Liver (tissue), 9 donors: ENCODE measurements around the gene FOXO3. TPM values are rescaled to one million over a fixed set of nuclear protein-coding genes. Genes with fewer than 3 reads are reported as not detected.

ENCODE experiments used
- DNase-seq: peaks from one replicate; pipeline ENCODE4 v3.0.0-alpha.2; 2017; ENCODE audit warnings: low spot score
- H3K27ac ChIP-seq, 2 donors: one replicate each; pipeline ENCODE4 v1.7.0; 2013; ENCODE audit warnings: inconsistent platforms in 2 of 2, low read length in 2 of 2, control low read depth in 1 of 2, low read depth in 1 of 2, mild to moderate bottlenecking in 1 of 2
- H3K27me3 ChIP-seq, 4 donors: one replicate each; pipeline versions ENCODE4 v1.6.1 to v1.7.0; 2013; ENCODE audit warnings: low read length in 3 of 4, inconsistent platforms in 1 of 4, mild to moderate bottlenecking in 1 of 4, moderate library complexity in 1 of 4; ENCODE audit not compliant: control insufficient read depth in 4 of 4, insufficient read depth in 4 of 4
- H3K36me3 ChIP-seq, 4 donors: one replicate each; pipeline versions ENCODE4 v1.6.1 to v1.7.0; 2013; ENCODE audit warnings: low read length in 3 of 4, mild to moderate bottlenecking in 3 of 4, low read depth in 1 of 4, moderate library complexity in 1 of 4; ENCODE audit not compliant: control insufficient read depth in 4 of 4, insufficient read depth in 3 of 4
- H3K4me1 ChIP-seq, 4 donors: one replicate each; pipeline versions ENCODE4 v1.6.1 to v1.7.0; 2013; ENCODE audit warnings: low read length in 3 of 4, mild to moderate bottlenecking in 3 of 4, moderate library complexity in 1 of 4; ENCODE audit not compliant: control insufficient read depth in 4 of 4, insufficient read depth in 4 of 4
- H3K4me3 ChIP-seq, 3 donors: one replicate each; pipeline versions ENCODE4 v1.6.1 to v1.7.0; 2013; ENCODE audit warnings: low read length in 3 of 3, control low read depth in 1 of 3, low read depth in 1 of 3, mild to moderate bottlenecking in 1 of 3
- H3K9ac ChIP-seq, 2 donors: one replicate each; pipeline ENCODE4 v1.7.0; 2013; ENCODE audit warnings: low read length in 2 of 2, mild to moderate bottlenecking in 2 of 2, moderate library complexity in 2 of 2, control low read depth in 1 of 2, low read depth in 1 of 2
- H3K9me3 ChIP-seq, 4 donors: one replicate each; pipeline versions ENCODE4 v1.6.1 to v1.7.0; 2013; ENCODE audit warnings: low read length in 3 of 4; ENCODE audit not compliant: control insufficient read depth in 4 of 4
- EGR1 ChIP-seq, 2 donors: IDR thresholded peaks; 2 replicates each; pipeline ENCODE4 v1.6.1; 2016 to 2018; ENCODE audit warnings: antibody characterized with exemption in 2 of 2, low read depth in 2 of 2
- FOXA1 ChIP-seq: IDR thresholded peaks from 2 replicates; pipeline ENCODE4 v1.6.1; 2016; ENCODE audit warnings: antibody characterized with exemption
- FOXA2 ChIP-seq: IDR thresholded peaks from 2 replicates; pipeline ENCODE4 v1.6.1; 2016; ENCODE audit warnings: antibody characterized with exemption
- GABPA ChIP-seq, 2 donors: IDR thresholded peaks in 1 of 2; conservative IDR thresholded peaks in 1 of 2; 2 replicates each; pipeline ENCODE4 v1.6.1; 2016; ENCODE audit warnings: antibody characterized with exemption in 2 of 2, mild to moderate bottlenecking in 1 of 2, moderate library complexity in 1 of 2
- HNF4A ChIP-seq, 2 donors: conservative IDR thresholded peaks; 2 replicates each; pipeline ENCODE4 v1.6.1; 2016; ENCODE audit warnings: antibody characterized with exemption in 2 of 2, mild to moderate bottlenecking in 2 of 2
- HNF4G ChIP-seq: IDR thresholded peaks from 2 replicates; pipeline ENCODE4 v1.6.1; 2016; ENCODE audit warnings: antibody characterized with exemption
- JUND ChIP-seq, 2 donors: IDR thresholded peaks; 2 replicates each; pipeline ENCODE4 v1.6.1; 2016; ENCODE audit warnings: antibody characterized with exemption in 2 of 2
- NR2F2 ChIP-seq: IDR thresholded peaks from 2 replicates; pipeline ENCODE4 v1.6.1; 2016; ENCODE audit warnings: antibody characterized with exemption
- RAD21 ChIP-seq, 2 donors: IDR thresholded peaks; 2 replicates each; pipeline ENCODE4 v1.6.1; 2016; ENCODE audit warnings: antibody characterized with exemption in 2 of 2, mild to moderate bottlenecking in 2 of 2
- RXRA ChIP-seq, 2 donors: IDR thresholded peaks; 2 replicates each; pipeline ENCODE4 v1.6.1; 2017 to 2018; ENCODE audit warnings: antibody characterized with exemption in 2 of 2, mild to moderate bottlenecking in 1 of 2
- SP1 ChIP-seq: IDR thresholded peaks from 2 replicates; pipeline ENCODE4 v1.6.1; 2018; ENCODE audit warnings: antibody characterized with exemption, mild to moderate bottlenecking
- TAF1 ChIP-seq: conservative IDR thresholded peaks from 2 replicates; pipeline ENCODE4 v1.6.1; 2016; ENCODE audit warnings: antibody characterized with exemption, mild to moderate bottlenecking
- YY1 ChIP-seq: IDR thresholded peaks from 2 replicates; pipeline ENCODE4 v1.6.1; 2016; ENCODE audit warnings: antibody characterized with exemption, mild to moderate bottlenecking
- WGBS: extraction: QIAGEN DNeasy Blood & Tissue Kit; methylation state at CpG from one replicate; pipeline ENCODE4 v1.1.7; 2013; 5-methylcytosine and 5-hydroxymethylcytosine counted together
- polyA plus RNA-seq, 2 donors: library from polyadenylated mRNA; stranded (reverse) in 1 of 2; unstranded in 1 of 2; fragments of 200-250 nt in 1 of 2; fragments of >200 nt in 1 of 2; fragmentation: Nextera tagmentation in 1 of 2; extraction: Ambion mirVana in 1 of 2; gene quantifications; one replicate each; pipeline versions ENCODE4 v1.2.1 to v1.2.3, GENCODE V29; 2013 to 2015
- total RNA-seq, 2 donors: library from RNA; depleted of rRNA; stranded (reverse); fragments of >200 nt; gene quantifications; one replicate each; pipeline ENCODE4 v1.2.3, GENCODE V29; 2014
- TF ChIP-seq, protein P1 (sequence below): fragments of 150-350 bp; IDR thresholded peaks from 2 replicates; pipeline ENCODE4 v1.5.1; 2017; ENCODE audit warnings: improper control_type of control experiment, low read depth, low read length; ENCODE audit not compliant: missing input control
- TF ChIP-seq, protein P2 (sequence below): IDR thresholded peaks from 2 replicates; pipeline ENCODE4 v1.6.1; 2016; ENCODE audit warnings: antibody characterized with exemption, mild to moderate bottlenecking
- TF ChIP-seq, protein P3 (sequence below): IDR thresholded peaks from 2 replicates; pipeline ENCODE4 v1.6.1; 2016; ENCODE audit warnings: antibody characterized with exemption
- TF ChIP-seq, protein P4 (sequence below): IDR thresholded peaks from 2 replicates; pipeline ENCODE4 v1.6.1; 2016; ENCODE audit warnings: antibody characterized with exemption
- TF ChIP-seq, protein P5 (sequence below): IDR thresholded peaks from 2 replicates; pipeline ENCODE4 v1.6.1; 2016; ENCODE audit warnings: antibody characterized with exemption
- donor health status: healthy.
- donor health status: healthy.
- donor health status: healthy.
- donor health status: healthy.
- donor health status: healthy.

Gene FOXO3
- total and polyA plus RNA-seq, 4 donors, result 6.0 to 72.2 (median 17.3) TPM

DNA sequence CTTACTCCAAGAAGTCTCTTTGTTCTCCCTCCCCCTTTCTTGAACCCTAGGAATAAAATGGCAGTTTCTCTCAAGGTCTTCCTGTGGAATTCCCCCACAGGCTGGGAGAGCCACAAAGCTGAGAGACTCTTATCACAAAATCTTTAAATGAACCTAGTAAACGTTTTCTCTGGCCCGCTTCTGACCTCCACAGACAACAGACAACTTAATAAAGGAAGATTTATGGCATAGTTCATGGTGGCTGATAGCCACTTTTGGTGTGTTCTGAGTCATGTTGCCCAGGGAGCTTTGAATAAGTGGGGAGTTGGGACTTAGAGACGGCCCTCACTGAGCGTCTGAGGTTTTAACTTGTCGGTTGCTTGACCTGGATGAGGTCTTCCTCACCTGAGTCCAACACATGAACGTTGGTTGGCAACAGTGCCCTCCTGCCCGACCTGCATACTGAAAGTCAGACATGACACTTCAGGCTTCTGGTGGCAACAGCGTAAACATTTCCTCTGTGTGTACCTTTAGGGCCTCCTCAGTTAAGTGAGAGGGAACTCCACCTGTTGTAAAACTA lies 124.1 kb downstream of the FOXO3 start:
- no peak for DNase-seq
- Histone ChIP-seq H3K27ac (no peak overlapping the region), H3K4me1 (peaks cover 5 to 20% (median 11%) of the 10 kb centered on the region in 4 donors), H3K27me3 (no peaks in the 10 kb centered on the region), H3K4me3 (no peak overlapping the region), H3K9ac (no peak overlapping the region), H3K9me3 (no peaks in the 10 kb centered on the region), H3K36me3 (peaks cover 3 to 9% (median 5%) of the 10 kb centered on the region in 4 donors)
- 65% methylated on average over 8 of the region's 8 CpGs for WGBS
- TF ChIP-seq JUND (IDR thresholded peaks at IDR 0.05) (no peak), TAF1 (no peak), HNF4G (no peak), FOXA2 (no peak), RAD21 (IDR thresholded peaks at IDR 0.05) (no peak), GABPA (IDR thresholded peaks at IDR 0.05 in 1 of 2, conservative IDR thresholded peaks at IDR 0.05 in 1 of 2) (no peak), NR2F2 (no peak), RXRA (IDR thresholded peaks at IDR 0.05) (no peak), FOXA1 (no peak), HNF4A (conservative IDR thresholded peaks at IDR 0.05) (no peak), YY1 (no peak), EGR1 (IDR thresholded peaks at IDR 0.05; ENCODE audit: low read depth in 2 of 2) (no peak), SP1 (no peak)
- TF ChIP-seq, protein P1, sequence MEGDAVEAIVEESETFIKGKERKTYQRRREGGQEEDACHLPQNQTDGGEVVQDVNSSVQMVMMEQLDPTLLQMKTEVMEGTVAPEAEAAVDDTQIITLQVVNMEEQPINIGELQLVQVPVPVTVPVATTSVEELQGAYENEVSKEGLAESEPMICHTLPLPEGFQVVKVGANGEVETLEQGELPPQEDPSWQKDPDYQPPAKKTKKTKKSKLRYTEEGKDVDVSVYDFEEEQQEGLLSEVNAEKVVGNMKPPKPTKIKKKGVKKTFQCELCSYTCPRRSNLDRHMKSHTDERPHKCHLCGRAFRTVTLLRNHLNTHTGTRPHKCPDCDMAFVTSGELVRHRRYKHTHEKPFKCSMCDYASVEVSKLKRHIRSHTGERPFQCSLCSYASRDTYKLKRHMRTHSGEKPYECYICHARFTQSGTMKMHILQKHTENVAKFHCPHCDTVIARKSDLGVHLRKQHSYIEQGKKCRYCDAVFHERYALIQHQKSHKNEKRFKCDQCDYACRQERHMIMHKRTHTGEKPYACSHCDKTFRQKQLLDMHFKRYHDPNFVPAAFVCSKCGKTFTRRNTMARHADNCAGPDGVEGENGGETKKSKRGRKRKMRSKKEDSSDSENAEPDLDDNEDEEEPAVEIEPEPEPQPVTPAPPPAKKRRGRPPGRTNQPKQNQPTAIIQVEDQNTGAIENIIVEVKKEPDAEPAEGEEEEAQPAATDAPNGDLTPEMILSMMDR, result no peak
- TF ChIP-seq, protein P2, sequence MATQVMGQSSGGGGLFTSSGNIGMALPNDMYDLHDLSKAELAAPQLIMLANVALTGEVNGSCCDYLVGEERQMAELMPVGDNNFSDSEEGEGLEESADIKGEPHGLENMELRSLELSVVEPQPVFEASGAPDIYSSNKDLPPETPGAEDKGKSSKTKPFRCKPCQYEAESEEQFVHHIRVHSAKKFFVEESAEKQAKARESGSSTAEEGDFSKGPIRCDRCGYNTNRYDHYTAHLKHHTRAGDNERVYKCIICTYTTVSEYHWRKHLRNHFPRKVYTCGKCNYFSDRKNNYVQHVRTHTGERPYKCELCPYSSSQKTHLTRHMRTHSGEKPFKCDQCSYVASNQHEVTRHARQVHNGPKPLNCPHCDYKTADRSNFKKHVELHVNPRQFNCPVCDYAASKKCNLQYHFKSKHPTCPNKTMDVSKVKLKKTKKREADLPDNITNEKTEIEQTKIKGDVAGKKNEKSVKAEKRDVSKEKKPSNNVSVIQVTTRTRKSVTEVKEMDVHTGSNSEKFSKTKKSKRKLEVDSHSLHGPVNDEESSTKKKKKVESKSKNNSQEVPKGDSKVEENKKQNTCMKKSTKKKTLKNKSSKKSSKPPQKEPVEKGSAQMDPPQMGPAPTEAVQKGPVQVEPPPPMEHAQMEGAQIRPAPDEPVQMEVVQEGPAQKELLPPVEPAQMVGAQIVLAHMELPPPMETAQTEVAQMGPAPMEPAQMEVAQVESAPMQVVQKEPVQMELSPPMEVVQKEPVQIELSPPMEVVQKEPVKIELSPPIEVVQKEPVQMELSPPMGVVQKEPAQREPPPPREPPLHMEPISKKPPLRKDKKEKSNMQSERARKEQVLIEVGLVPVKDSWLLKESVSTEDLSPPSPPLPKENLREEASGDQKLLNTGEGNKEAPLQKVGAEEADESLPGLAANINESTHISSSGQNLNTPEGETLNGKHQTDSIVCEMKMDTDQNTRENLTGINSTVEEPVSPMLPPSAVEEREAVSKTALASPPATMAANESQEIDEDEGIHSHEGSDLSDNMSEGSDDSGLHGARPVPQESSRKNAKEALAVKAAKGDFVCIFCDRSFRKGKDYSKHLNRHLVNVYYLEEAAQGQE, result no peak
- TF ChIP-seq, protein P3, sequence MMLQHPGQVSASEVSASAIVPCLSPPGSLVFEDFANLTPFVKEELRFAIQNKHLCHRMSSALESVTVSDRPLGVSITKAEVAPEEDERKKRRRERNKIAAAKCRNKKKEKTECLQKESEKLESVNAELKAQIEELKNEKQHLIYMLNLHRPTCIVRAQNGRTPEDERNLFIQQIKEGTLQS, result no peak
- TF ChIP-seq, protein P4, sequence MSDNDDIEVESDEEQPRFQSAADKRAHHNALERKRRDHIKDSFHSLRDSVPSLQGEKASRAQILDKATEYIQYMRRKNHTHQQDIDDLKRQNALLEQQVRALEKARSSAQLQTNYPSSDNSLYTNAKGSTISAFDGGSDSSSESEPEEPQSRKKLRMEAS, result no peak
- TF ChIP-seq, protein P5, sequence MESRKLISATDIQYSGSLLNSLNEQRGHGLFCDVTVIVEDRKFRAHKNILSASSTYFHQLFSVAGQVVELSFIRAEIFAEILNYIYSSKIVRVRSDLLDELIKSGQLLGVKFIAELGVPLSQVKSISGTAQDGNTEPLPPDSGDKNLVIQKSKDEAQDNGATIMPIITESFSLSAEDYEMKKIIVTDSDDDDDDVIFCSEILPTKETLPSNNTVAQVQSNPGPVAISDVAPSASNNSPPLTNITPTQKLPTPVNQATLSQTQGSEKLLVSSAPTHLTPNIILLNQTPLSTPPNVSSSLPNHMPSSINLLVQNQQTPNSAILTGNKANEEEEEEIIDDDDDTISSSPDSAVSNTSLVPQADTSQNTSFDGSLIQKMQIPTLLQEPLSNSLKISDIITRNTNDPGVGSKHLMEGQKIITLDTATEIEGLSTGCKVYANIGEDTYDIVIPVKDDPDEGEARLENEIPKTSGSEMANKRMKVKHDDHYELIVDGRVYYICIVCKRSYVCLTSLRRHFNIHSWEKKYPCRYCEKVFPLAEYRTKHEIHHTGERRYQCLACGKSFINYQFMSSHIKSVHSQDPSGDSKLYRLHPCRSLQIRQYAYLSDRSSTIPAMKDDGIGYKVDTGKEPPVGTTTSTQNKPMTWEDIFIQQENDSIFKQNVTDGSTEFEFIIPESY, result no peak
